ENCODE data around the gene CCDC167. TPM values are rescaled to one million over a fixed set of nuclear protein-coding genes. Genes with fewer than 3 reads are reported as not detected.

The CCDC167 gene
- total and polyA plus RNA-seq, 2 donors (not counting 1 experiment from before 2014, with no cell fraction given): 8.3 to 35.7 TPM

- Histone ChIP-seq H3K9me3 (ENCODE audit: control insufficient read depth, insufficient read depth, low read depth, low read length) (no peaks in the 10 kb centered on the region), H3K27me3 (ENCODE audit: control insufficient read depth, insufficient read depth, low read length) (no peaks in the 10 kb centered on the region), H4K20me1 (ENCODE audit: control insufficient read depth, extremely low read depth, insufficient read depth, low read length) (no peaks in the 10 kb centered on the region), H3K4me2 (ENCODE audit: extremely low read depth, insufficient read depth, low read length) (no peak overlapping the region), H3K79me2 (ENCODE audit: control insufficient read depth, insufficient read depth, low read length) (no peaks in the 10 kb centered on the region), H3K4me3 (replicated peaks in 1 of 4; ENCODE audit: control extremely low read depth in 1 of 4, insufficient read depth in 1 of 4, low read depth in 3 of 4, low read length in 4 of 4) (no peak overlapping the region), H3K36me3 (ENCODE audit: control insufficient read depth, insufficient read depth, low read length) (peaks cover 22% of the 10 kb centered on the region), H3K9ac (ENCODE audit: insufficient read depth, low read length) (no peak overlapping the region), H3K4me1 (ENCODE audit: control insufficient read depth, extremely low read depth, insufficient read depth, low read length) (no peaks in the 10 kb centered on the region), H3K27ac (ENCODE audit: insufficient read depth, low read length) (no peak overlapping the region), H2AFZ (ENCODE audit: low read length) (no peak overlapping the region)
- TF ChIP-seq EZH2 (IDR thresholded peaks at IDR 0.05; ENCODE audit: low read length, missing control alignments): no peak
- no peak for TF ChIP-seq CTCF (conservative IDR thresholded peaks at IDR 0.05 in 1 of 2, IDR thresholded peaks at IDR 0.05 in 1 of 2; ENCODE audit: low read depth in 1 of 2, low read length in 2 of 2)
- DNase-seq (ENCODE audit: low read depth in 2 of 2): no peak
These were observed 18.6 kb downstream of the CCDC167 start for GRCh38 chr6:37480951-37481534.

- DNase-seq (ENCODE audit: low read depth in 2 of 2): no peak
- Histone ChIP-seq H3K9me3 (ENCODE audit: control insufficient read depth, insufficient read depth, low read depth, low read length) (no peaks in the 10 kb centered on the region), H3K4me3 (replicated peaks in 1 of 4; ENCODE audit: control extremely low read depth in 1 of 4, insufficient read depth in 1 of 4, low read depth in 3 of 4, low read length in 4 of 4) (no peak overlapping the region), H3K4me2 (ENCODE audit: extremely low read depth, insufficient read depth, low read length) (no peak overlapping the region), H3K27ac (ENCODE audit: insufficient read depth, low read length) (no peak overlapping the region), H3K4me1 (ENCODE audit: control insufficient read depth, extremely low read depth, insufficient read depth, low read length) (no peaks in the 10 kb centered on the region), H4K20me1 (ENCODE audit: control insufficient read depth, extremely low read depth, insufficient read depth, low read length) (no peaks in the 10 kb centered on the region), H3K9ac (ENCODE audit: insufficient read depth, low read length) (no peak overlapping the region), H3K79me2 (ENCODE audit: control insufficient read depth, insufficient read depth, low read length) (no peaks in the 10 kb centered on the region), H2AFZ (ENCODE audit: low read length) (no peak overlapping the region), H3K27me3 (ENCODE audit: control insufficient read depth, insufficient read depth, low read length) (no peaks in the 10 kb centered on the region), H3K36me3 (ENCODE audit: control insufficient read depth, insufficient read depth, low read length) (peaks cover 24% of the 10 kb centered on the region)
- TF ChIP-seq EZH2 (IDR thresholded peaks at IDR 0.05; ENCODE audit: low read length, missing control alignments) (no peak), CTCF (conservative IDR thresholded peaks at IDR 0.05 in 1 of 2, IDR thresholded peaks at IDR 0.05 in 1 of 2; ENCODE audit: low read depth in 1 of 2, low read length in 2 of 2) (no peak)
These were observed 19.5 kb downstream of the CCDC167 start for GRCh38 chr6:37480118-37480736.

- DNase-seq (ENCODE audit: low read depth in 2 of 2): no peak
- H3K79me2 ChIP-seq (ENCODE audit: control insufficient read depth, insufficient read depth, low read length): no peaks in the 10 kb centered on the region
- peaks cover 30% of the 10 kb centered on the region for H3K36me3 ChIP-seq (ENCODE audit: control insufficient read depth, insufficient read depth, low read length)
These were observed 20.3 kb downstream of the CCDC167 start for GRCh38 chr6:37479266-37479854.

More at GRCh38 chr6:37479266-37479854, 20.3 kb downstream of the CCDC167 start:
- H3K4me3 ChIP-seq (replicated peaks in 1 of 4; ENCODE audit: control extremely low read depth in 1 of 4, insufficient read depth in 1 of 4, low read depth in 3 of 4, low read length in 4 of 4): no peak overlapping the region
- H2AFZ ChIP-seq (ENCODE audit: low read length): no peak overlapping the region
- no peak overlapping the region for H3K27ac ChIP-seq (ENCODE audit: insufficient read depth, low read length)
- no peak overlapping the region for H3K4me2 ChIP-seq (ENCODE audit: extremely low read depth, insufficient read depth, low read length)
- H4K20me1 ChIP-seq (ENCODE audit: control insufficient read depth, extremely low read depth, insufficient read depth, low read length): no peaks in the 10 kb centered on the region
- H3K4me1 ChIP-seq (ENCODE audit: control insufficient read depth, extremely low read depth, insufficient read depth, low read length): no peaks in the 10 kb centered on the region
- H3K9me3 ChIP-seq (ENCODE audit: control insufficient read depth, insufficient read depth, low read depth, low read length): no peaks in the 10 kb centered on the region
- H3K9ac ChIP-seq (ENCODE audit: insufficient read depth, low read length): no peak overlapping the region
- TF ChIP-seq CTCF (conservative IDR thresholded peaks at IDR 0.05 in 1 of 2, IDR thresholded peaks at IDR 0.05 in 1 of 2; ENCODE audit: low read depth in 1 of 2, low read length in 2 of 2): no peak
- no peak for TF ChIP-seq EZH2 (IDR thresholded peaks at IDR 0.05; ENCODE audit: low read length, missing control alignments)
- H3K27me3 ChIP-seq (ENCODE audit: control insufficient read depth, insufficient read depth, low read length): no peaks in the 10 kb centered on the region

All from fibroblast of lung (primary cell).